Thoracic aorta (tissue), 2 donors: ENCODE measurements around the gene BCAS3. TPM values are rescaled to one million over a fixed set of nuclear protein-coding genes. Genes with fewer than 3 reads are reported as not detected.

ENCODE experiments used
- ATAC-seq: fragments of 150-250 bp; one replicate; pipeline ENCODE4 v1.8.0; 2017; ENCODE audit warnings: low read depth; ENCODE audit not compliant: insufficient number of reproducible peaks, low FRiP score
- DNase-seq: peaks from one replicate; pipeline ENCODE4 v3.0.0-alpha.2; 2020; ENCODE audit warnings: low spot score
- H3K27ac ChIP-seq, 2 donors: fragments of 200-600 bp; sonication (generic); 1 replicate in 1 of 2; 2 replicates in 1 of 2; pipeline ENCODE4 v1.5.1; 2016; ENCODE audit warnings: mild to moderate bottlenecking in 2 of 2, moderate library complexity in 2 of 2
- H3K27me3 ChIP-seq: fragments of 200-600 bp; sonication (generic); replicated peaks from 2 replicates; pipeline ENCODE4 v1.6.0; 2016; ENCODE audit warnings: mild to moderate bottlenecking; ENCODE audit not compliant: insufficient read depth
- H3K36me3 ChIP-seq: fragments of 200-600 bp; sonication (generic); one replicate; pipeline ENCODE4 v1.5.1; 2016
- H3K4me1 ChIP-seq, 2 donors: fragments of 200-600 bp; sonication (generic); 1 replicate in 1 of 2; 2 replicates in 1 of 2; pipeline versions ENCODE4 v1.5.1 to v1.6.0; 2016; ENCODE audit warnings: low read depth in 2 of 2, mild to moderate bottlenecking in 1 of 2; ENCODE audit not compliant: control insufficient read depth in 1 of 2
- H3K4me3 ChIP-seq: fragments of 200-600 bp; sonication (generic); 2 replicates; pipeline ENCODE4 v1.5.1; 2016; ENCODE audit warnings: mild to moderate bottlenecking
- H3K9me3 ChIP-seq: fragments of 200-600 bp; sonication (generic); 2 replicates; pipeline ENCODE4 v1.5.1; 2016
- total RNA-seq, 2 donors: library from RNA; depleted of rRNA; stranded (reverse); fragments of >200 nt; gene quantifications; one replicate each; pipeline versions ENCODE4 v1.1.0 to v1.2.3, GENCODE V29; 2016
- TF ChIP-seq, protein P1 (sequence below): fragments of 200-600 bp; sonication (generic); IDR thresholded peaks from one replicate; pipeline ENCODE4 v1.5.1; 2019; ENCODE audit warnings: antibody characterized with exemption

Gene BCAS3
- total RNA-seq, 2 donors from 2014 or later: 35.1 to 69.3 TPM

DNA sequence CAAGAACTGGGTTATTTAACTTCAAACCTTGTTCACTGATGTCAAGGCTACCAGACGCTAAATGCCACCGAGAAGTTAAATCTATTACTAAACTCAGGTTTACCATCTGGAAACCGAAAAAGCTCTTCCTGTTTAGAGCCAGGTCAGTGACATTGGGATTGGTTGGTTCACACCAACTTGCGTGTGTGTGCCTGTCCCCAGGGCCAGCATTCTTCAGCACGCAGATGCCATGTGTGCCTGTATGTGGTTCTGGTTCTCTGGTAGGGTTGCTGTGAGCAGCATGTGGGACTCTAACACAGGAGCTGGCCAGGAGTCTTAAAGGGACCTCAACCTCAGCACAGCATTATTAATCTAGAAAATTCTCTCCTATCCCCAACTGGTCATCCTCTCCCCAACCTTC, 703.9 kb downstream of the BCAS3 start:
- no peak overlapping the region for H3K4me3 ChIP-seq
- no peaks in the 10 kb centered on the region for H3K27me3 ChIP-seq
- no peak overlapping the region for H3K27ac ChIP-seq
- H3K4me1 ChIP-seq: peaks cover 0 to 7% of the 10 kb centered on the region in 2 donors
- DNase-seq (no peak), ATAC-seq (no peak)
- TF ChIP-seq, protein P1, sequence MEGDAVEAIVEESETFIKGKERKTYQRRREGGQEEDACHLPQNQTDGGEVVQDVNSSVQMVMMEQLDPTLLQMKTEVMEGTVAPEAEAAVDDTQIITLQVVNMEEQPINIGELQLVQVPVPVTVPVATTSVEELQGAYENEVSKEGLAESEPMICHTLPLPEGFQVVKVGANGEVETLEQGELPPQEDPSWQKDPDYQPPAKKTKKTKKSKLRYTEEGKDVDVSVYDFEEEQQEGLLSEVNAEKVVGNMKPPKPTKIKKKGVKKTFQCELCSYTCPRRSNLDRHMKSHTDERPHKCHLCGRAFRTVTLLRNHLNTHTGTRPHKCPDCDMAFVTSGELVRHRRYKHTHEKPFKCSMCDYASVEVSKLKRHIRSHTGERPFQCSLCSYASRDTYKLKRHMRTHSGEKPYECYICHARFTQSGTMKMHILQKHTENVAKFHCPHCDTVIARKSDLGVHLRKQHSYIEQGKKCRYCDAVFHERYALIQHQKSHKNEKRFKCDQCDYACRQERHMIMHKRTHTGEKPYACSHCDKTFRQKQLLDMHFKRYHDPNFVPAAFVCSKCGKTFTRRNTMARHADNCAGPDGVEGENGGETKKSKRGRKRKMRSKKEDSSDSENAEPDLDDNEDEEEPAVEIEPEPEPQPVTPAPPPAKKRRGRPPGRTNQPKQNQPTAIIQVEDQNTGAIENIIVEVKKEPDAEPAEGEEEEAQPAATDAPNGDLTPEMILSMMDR: no peak
- H3K36me3 ChIP-seq: peaks cover 3% of the 10 kb centered on the region
- no peaks in the 10 kb centered on the region for H3K9me3 ChIP-seq

DNA sequence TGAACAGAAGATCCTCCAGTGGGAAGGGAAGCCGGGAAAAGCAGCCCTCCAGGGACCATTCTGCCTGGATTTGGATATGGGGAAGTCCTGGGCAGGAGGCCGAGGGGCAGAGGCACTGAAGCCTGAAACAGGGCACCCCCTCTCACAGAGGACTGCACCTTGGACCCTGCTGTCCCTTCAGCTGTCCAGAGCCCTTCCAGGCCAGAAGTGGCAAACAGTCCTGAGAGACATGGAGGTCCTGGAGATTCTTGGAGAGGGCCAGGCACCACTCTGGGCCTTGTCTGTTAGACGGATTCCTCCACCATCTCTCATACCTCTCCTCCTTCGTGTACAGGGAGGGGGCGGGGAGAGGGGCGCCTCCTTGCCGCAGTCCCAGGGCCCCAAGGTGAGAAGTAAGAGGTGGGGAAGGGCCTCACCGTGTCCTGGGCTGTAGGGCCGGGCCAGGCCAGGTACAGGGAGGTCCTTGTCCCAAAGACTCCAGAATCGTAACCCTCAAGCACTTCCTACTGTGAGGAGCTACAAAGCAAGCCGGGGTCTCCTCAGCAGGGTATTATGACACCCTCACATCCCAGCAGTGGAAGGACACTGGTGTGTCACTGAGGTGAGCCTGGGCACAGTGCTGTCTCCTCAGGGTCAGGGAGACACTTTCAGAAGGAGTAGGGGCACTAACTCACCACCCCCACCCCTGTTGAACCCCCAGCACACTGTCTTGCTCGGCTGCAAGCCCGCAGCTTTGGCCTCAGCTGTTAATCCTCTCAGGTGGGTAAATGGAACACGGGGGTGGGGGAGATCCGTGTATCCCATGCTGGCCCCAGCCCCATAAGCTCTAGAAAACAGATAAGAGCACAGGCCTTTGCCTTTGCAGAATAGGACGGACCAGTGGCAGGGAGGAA, 705.4 kb downstream of the BCAS3 start:
- Histone ChIP-seq H3K4me1 (no peaks in the 10 kb centered on the region), H3K27ac (no peak overlapping the region), H3K9me3 (no peaks in the 10 kb centered on the region), H3K36me3 (peaks cover 3% of the 10 kb centered on the region), H3K27me3 (no peaks in the 10 kb centered on the region), H3K4me3 (no peak overlapping the region)
- DNase-seq: no peak
- ATAC-seq: no peak
- TF ChIP-seq, protein P1: no peak

DNA sequence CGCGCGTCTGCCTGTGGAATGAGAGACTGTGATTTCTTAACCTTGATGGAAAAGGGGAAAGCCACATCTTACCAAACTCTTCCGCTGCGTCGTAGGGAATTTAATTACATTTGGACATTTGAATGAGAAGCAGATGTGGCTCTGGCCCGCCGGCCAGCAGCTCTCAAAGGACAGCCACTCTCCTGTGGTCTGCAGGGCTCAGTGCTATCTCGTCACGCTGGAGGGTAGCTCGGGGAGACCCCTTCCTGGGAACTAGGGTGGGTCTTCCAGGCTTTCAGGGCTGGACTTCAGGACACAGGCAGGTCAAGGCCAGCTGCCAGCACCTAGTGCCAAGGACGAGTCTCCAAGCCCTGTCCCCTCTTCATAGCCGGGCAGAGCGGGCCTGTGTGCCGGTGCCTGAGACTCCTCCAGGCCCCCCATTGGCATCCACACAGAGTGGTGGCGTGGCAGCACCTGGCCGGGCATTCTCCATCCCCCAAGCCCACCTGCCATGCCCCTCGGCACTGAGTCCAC, 706.1 kb downstream of the BCAS3 start:
- Histone ChIP-seq H3K4me1 (no peaks in the 10 kb centered on the region), H3K27ac (no peak overlapping the region)
- ATAC-seq: no peak

DNA sequence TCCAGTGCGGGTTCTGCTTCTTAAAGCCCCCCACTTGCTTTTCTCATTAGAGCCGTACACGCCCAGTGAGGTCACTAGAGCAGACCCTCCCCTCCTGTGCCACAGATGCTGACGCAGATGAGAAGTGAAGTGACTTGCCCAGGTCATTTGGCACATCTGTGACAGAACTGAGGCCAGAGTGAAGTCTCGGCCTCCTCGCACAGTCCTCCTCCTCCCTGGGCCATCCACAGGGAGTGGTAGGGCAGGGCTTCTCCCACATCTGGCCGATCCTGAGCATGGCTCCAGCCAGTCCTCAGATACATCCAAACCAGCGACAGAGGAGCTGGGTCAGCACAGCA, 706.7 kb downstream of the BCAS3 start:
- peaks cover 3% of the 10 kb centered on the region for H3K36me3 ChIP-seq
- no peak overlapping the region for H3K4me3 ChIP-seq
- no peaks in the 10 kb centered on the region for H3K4me1 ChIP-seq
- H3K27me3 ChIP-seq: no peaks in the 10 kb centered on the region
- H3K9me3 ChIP-seq: no peaks in the 10 kb centered on the region
- no peak overlapping the region for H3K27ac ChIP-seq
- ATAC-seq (no peak), DNase-seq (no peak)
- TF ChIP-seq, protein P1: no peak

More for the DNA sequence above, 706.1 kb downstream of the BCAS3 start:
- Histone ChIP-seq H3K4me3 (no peak overlapping the region), H3K27me3 (no peaks in the 10 kb centered on the region), H3K9me3 (no peaks in the 10 kb centered on the region), H3K36me3 (peaks cover 3% of the 10 kb centered on the region)
- no peak for DNase-seq
- TF ChIP-seq, protein P1: no peak

DNA sequence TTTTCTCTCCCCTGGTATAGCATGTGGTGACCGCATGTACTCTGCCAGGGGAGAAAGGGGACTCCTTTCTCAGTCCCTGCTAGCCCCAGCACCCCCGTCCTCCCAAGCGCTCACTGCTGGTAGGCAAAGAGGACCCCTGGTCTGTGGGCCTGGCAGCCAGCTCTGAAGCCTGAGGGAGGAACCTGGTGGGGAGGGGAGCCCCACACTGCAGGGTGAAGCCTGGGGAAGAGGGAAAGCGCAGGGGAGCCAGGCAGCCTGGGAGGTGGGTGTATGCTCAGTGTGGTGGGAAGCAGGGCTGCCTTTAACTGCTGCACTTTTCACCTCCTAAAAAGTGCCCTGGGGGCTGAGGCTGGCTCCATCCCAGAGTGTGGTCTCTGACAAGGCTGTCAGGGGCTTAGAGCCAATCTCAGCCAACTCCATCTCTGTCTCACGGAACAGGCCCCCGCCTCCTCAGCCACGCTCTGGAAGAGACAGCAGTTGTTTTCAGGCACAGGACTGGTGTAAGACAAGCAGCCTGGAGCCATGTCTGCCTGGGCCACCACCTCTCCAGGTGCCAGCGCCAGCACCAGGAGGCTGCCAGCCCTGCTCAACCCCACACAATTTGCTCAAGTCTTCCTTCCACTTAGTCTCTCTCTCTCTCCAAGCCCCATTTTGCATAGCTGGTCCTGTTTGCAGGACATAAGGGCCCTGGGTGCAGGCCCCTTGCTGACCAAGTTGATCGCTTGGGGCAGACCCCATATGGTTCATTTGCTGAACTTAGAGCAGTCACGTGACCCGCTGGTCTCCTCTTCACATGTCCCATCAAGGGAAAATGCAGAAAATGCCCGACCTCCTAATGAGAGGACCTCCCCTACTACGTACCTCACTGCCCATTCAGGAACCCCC, 707.3 kb downstream of the BCAS3 start:
- peaks cover 0 to 6% of the 10 kb centered on the region in 2 donors for H3K4me1 ChIP-seq
- H3K9me3 ChIP-seq: no peaks in the 10 kb centered on the region
- peaks cover 3% of the 10 kb centered on the region for H3K36me3 ChIP-seq
- DNase-seq: no peak
- H3K27ac ChIP-seq: no peak overlapping the region
- H3K4me3 ChIP-seq: no peak overlapping the region
- H3K27me3 ChIP-seq: no peaks in the 10 kb centered on the region
- ATAC-seq: no peak
- TF ChIP-seq, protein P1: no peak
